CD4-positive, alpha-beta T cell (primary cell): ENCODE results near the gene TPR. TPM values are rescaled to one million over a fixed set of nuclear protein-coding genes. Genes with fewer than 3 reads are reported as not detected.

Experiments used
- ATAC-seq: fragments of 200-7000 bp; cut with Tn5 transposase; one replicate; pipeline ENCODE4 v1.10.0; 2022; ENCODE audit warnings: mild to moderate bottlenecking; ENCODE audit not compliant: poor library complexity
- CTCF ChIA-PET: fragments of 350-600 bp; sonication (Branson Sonifier 250); formaldehyde crosslinking; loops from one replicate; lab custom pipeline; 2021; ENCODE audit warnings: antibody characterized with exemption, inconsistent platforms; lab: Charles Lee
- POLR2A ChIA-PET: fragments of 350-600 bp; sonication (Branson Sonifier 250); formaldehyde crosslinking; loops from one replicate; lab custom pipeline; 2021; ENCODE audit warnings: antibody characterized with exemption, inconsistent platforms; lab: Charles Lee
- DNase-seq, 14 experiments: peaks; one replicate each; pipeline ENCODE4 v3.0.0-alpha.2; 2013 to 2020; ENCODE audit warnings: mixed read lengths in 2 of 14
- H3K27ac ChIP-seq, 2 donors: one replicate each; pipeline versions ENCODE4 v1.5.1 to v1.7.0; 2013; ENCODE audit warnings: low read length in 2 of 2, low read depth in 1 of 2, mild to moderate bottlenecking in 1 of 2
- H3K27me3 ChIP-seq, 2 experiments: 1 replicate in 1 of 2; 2 replicates in 1 of 2; pipeline versions ENCODE4 v1.6.1 to v1.7.0; 2013; ENCODE audit warnings: low read length in 2 of 2, control low read depth in 1 of 2, mild to moderate bottlenecking in 1 of 2, moderate library complexity in 1 of 2; ENCODE audit not compliant: insufficient read depth in 2 of 2, control insufficient read depth in 1 of 2
- H3K36me3 ChIP-seq: one replicate; pipeline ENCODE4 v1.6.1; 2013; ENCODE audit warnings: low read length, control low read depth; ENCODE audit not compliant: insufficient read depth
- H3K4me1 ChIP-seq: one replicate; pipeline ENCODE4 v1.6.1; 2013; ENCODE audit warnings: low read length, control low read depth; ENCODE audit not compliant: insufficient read depth
- H3K4me3 ChIP-seq: one replicate; pipeline ENCODE4 v1.5.1; 2013; ENCODE audit warnings: mild to moderate bottlenecking, low read length, moderate library complexity
- H3K9me3 ChIP-seq, 2 experiments: 1 replicate in 1 of 2; 2 replicates in 1 of 2; pipeline versions ENCODE4 v1.6.1 to v1.7.0; 2013; ENCODE audit warnings: low read length in 2 of 2, mild to moderate bottlenecking in 2 of 2, control low read depth in 1 of 2, moderate library complexity in 1 of 2; ENCODE audit not compliant: control insufficient read depth in 1 of 2, insufficient read depth in 1 of 2
- H3K27ac Mint-ChIP-seq: one replicate; pipeline ENCODE4 v1.8.0; 2020; ENCODE audit warnings: mixed read lengths
- H3K27me3 Mint-ChIP-seq: one replicate; pipeline ENCODE4 v1.8.0; 2021; ENCODE audit warnings: mixed read lengths
- H3K36me3 Mint-ChIP-seq: one replicate; pipeline ENCODE4 v1.8.0; 2021; ENCODE audit warnings: low read depth, mixed read lengths
- H3K4me1 Mint-ChIP-seq: one replicate; pipeline ENCODE4 v1.8.0; 2021; ENCODE audit warnings: low read depth, mixed read lengths
- H3K4me3 Mint-ChIP-seq: one replicate; pipeline ENCODE4 v1.8.0; 2020; ENCODE audit warnings: mild to moderate bottlenecking, mixed read lengths
- H3K9me3 Mint-ChIP-seq: one replicate; pipeline ENCODE4 v1.8.0; 2020; ENCODE audit warnings: mixed read lengths
- intact Hi-C, 2 experiments: fragments of 100-400 bp; cut with DNase I in 1 of 2; cut with micrococcal nuclease in 1 of 2; formaldehyde crosslinking; loops; one replicate each; pipeline versions ENCODE4 v1.15.1 to v1.9.0; 2023 to 2025; cut with DNase I, micrococcal nuclease
- total RNA-seq, 174 experiments: library from RNA in 2 of 174; stranded (reverse) in 2 of 174; gene quantifications; one replicate each; pipeline ENCODE4 v1.2.3 and lab custom pipeline; 2021 to 2026
- TF ChIP-seq, protein P1 (sequence below): fragments of 200-600 bp; IDR thresholded peaks from one replicate; pipeline ENCODE4 v1.8.0; 2022; ENCODE audit warnings: antibody characterized with exemption, mild to moderate bottlenecking

TPR gene
- total RNA-seq, 2 experiments from 2014 or later, result 82.3 to 91.3 TPM

DNA sequence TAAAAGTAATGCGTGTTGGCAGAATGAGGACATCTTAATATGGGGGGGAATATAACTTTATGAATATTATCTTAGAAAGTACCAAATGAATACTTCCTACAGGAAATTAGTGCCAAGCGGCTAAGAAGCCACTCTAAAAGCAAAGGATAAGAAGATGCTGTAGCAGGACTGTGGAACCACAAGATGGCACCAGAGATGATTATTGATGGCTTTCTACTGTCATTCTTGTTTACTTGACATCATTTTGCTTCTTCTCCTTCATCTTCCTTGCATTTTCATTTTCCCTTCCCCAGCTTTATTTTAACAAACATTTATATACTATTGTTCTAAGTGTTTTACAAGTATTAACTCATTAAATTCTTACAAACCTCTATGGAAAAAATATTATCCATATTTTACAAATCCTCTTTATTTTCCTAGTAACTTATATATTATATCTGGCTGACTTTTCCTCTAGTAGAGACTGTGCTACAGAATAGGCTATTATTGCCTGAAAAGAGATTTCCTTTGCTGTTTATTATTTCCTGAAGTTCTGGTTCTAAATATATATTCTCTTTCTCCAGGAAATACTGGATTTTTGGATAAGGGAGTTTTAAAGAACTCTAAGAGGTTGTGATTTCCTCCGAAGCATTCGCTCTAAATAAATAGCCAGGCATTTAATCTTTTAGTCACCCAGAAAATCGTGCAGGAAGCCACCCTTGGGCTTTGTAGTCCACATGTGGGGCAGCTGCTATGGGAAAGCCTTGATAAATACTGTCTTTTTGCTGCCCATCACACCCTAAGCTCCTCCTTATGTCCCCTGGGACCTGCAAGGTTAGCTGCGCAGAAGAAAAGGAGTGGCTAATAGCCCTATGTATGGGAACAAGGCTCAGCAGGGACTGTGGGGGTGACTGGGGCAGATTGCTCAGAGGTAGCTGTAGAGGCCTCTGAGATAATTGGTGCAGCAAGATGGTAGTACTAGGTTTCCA is 69.8 kb downstream of the TPR start:
- Histone ChIP-seq H3K36me3 (no peaks in the 10 kb centered on the region), H3K9me3 (no peaks in the 10 kb centered on the region), H3K4me1 (peaks cover 43% of the 10 kb centered on the region), H3K4me3 (no peak overlapping the region), H3K27me3 (no peaks in the 10 kb centered on the region), H3K27ac (peak overlapping the region; percentile 35 to 46)
- POLR2A ChIA-PET, result interaction anchor here (1.2 to 2.8 kb wide), 3 partner anchors 15 to 988 kb away, joined by 3 to 40 read pairs (median 6); no protein-coding TSS in a partner anchor
- peak overlapping the region; percentile 80 for H3K27ac Mint-ChIP-seq
- ATAC-seq (peak; percentile 43), DNase-seq (peak in 4 of 14 experiments; percentile 29 to 70 (median 63))
- H3K4me3 Mint-ChIP-seq, result peak overlapping the region; percentile 9
- CTCF ChIA-PET, result interaction anchor here (0.6 to 1.9 kb wide), 4 partner anchors 8 to 70 kb away, joined by 3 to 10 read pairs (median 4); partner anchors contain the start of genes PRG4 and TPR
- peaks cover 4% of the 10 kb centered on the region for H3K9me3 Mint-ChIP-seq
- peaks cover 4% of the 10 kb centered on the region for H3K36me3 Mint-ChIP-seq
- peaks cover 54% of the 10 kb centered on the region for H3K4me1 Mint-ChIP-seq
- intact Hi-C loops, result loop anchor here in 1 of 2 experiments (1.0 to 2.0 kb wide), 2 partner anchors 16 to 33 kb away; no protein-coding TSS in a partner anchor
- TF ChIP-seq, protein P1, sequence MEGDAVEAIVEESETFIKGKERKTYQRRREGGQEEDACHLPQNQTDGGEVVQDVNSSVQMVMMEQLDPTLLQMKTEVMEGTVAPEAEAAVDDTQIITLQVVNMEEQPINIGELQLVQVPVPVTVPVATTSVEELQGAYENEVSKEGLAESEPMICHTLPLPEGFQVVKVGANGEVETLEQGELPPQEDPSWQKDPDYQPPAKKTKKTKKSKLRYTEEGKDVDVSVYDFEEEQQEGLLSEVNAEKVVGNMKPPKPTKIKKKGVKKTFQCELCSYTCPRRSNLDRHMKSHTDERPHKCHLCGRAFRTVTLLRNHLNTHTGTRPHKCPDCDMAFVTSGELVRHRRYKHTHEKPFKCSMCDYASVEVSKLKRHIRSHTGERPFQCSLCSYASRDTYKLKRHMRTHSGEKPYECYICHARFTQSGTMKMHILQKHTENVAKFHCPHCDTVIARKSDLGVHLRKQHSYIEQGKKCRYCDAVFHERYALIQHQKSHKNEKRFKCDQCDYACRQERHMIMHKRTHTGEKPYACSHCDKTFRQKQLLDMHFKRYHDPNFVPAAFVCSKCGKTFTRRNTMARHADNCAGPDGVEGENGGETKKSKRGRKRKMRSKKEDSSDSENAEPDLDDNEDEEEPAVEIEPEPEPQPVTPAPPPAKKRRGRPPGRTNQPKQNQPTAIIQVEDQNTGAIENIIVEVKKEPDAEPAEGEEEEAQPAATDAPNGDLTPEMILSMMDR, result peak; percentile 72
- H3K27me3 Mint-ChIP-seq, result no peaks in the 10 kb centered on the region

DNA sequence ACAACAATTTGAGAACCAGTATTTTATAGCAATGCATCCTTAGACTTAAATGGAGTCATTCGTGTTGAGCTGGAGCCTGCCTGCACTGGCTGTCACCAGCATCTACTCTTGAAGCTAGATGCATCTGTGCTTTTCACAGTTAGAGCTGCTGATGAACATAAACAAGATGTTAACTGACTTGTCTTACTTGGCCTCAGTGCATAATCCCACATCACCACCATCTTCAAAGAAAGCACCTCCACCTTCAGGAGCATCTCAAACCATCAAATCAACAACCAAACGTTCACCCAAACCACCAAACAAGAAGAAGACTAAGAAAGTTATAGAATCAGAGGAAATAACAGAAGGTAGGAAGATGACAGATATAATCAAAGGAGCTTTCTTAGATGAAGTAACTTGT is 71.1 kb downstream of the TPR start:
- peaks cover 4% of the 10 kb centered on the region for H3K9me3 Mint-ChIP-seq
- H3K4me1 Mint-ChIP-seq, result peaks cover 64% of the 10 kb centered on the region
- ATAC-seq, result peak; percentile 67
- H3K27ac ChIP-seq, result peak overlapping the region; percentile 6 to 18
- TF ChIP-seq, protein P1, result no peak
- DNase-seq, result peak in 8 of 14 experiments; percentile 13 to 57 (median 28)
- H3K27me3 ChIP-seq, result no peaks in the 10 kb centered on the region
- H3K4me1 ChIP-seq, result peaks cover 46% of the 10 kb centered on the region
- no peaks in the 10 kb centered on the region for H3K27me3 Mint-ChIP-seq
- peak overlapping the region; percentile 80 for H3K27ac Mint-ChIP-seq
- no peak overlapping the region for H3K4me3 ChIP-seq
- H3K4me3 Mint-ChIP-seq, result peak overlapping the region; percentile 23
- CTCF ChIA-PET, result interaction anchor here (1.9 kb wide), 1 partner anchor 10 kb away, joined by 3 read pairs; no protein-coding TSS in a partner anchor
- intact Hi-C loops, result loop anchor here in 1 of 2 experiments (1.0 to 2.0 kb wide), 2 partner anchors 15 to 32 kb away; no protein-coding TSS in a partner anchor
- no peaks in the 10 kb centered on the region for H3K36me3 ChIP-seq
- H3K9me3 ChIP-seq, result no peaks in the 10 kb centered on the region
- no peaks in the 10 kb centered on the region for H3K36me3 Mint-ChIP-seq
- POLR2A ChIA-PET, result interaction anchor here (0.9 to 2.8 kb wide), 7 partner anchors 9 to 986 kb away, joined by 3 to 40 read pairs (median 8); partner anchors contain the start of genes ODR4, PRG4 and TPR

DNA sequence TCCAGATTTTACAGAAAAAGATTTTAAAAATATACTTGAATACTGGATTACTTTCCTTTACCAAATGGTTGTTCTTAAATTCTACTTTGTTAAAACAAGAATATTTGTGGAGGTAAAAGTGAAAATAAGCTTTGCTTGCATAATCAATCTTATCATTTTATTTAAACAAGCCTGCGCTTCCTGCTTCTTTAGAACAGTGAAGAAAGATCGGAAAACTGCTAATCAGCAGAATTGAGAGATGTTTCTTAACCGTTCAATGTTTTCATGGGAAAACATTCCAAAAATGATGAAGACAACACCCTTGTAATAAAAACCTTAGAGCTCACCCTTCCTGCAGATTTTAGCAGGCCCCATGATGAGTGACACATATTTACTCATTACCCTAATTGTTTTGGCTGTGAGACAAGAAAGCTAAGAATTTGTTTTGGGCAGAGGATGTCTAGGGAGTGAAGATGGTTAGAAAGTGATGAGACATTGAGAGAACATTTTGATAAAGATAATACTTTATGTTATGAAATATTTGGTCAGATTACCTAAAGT is 72.6 kb downstream of the TPR start:
- no peaks in the 10 kb centered on the region for H3K27me3 ChIP-seq
- TF ChIP-seq, protein P1, result no peak
- peaks cover 4% of the 10 kb centered on the region for H3K9me3 Mint-ChIP-seq
- no peaks in the 10 kb centered on the region for H3K36me3 Mint-ChIP-seq
- peaks cover 64% of the 10 kb centered on the region for H3K4me1 Mint-ChIP-seq
- peak overlapping the region; percentile 42 for H3K4me3 Mint-ChIP-seq
- H3K27me3 Mint-ChIP-seq, result no peaks in the 10 kb centered on the region
- no peak for DNase-seq
- peak overlapping the region; percentile 80 for H3K27ac Mint-ChIP-seq
- intact Hi-C loops, result no loop called here
- H3K36me3 ChIP-seq, result no peaks in the 10 kb centered on the region
- ATAC-seq, result no peak
- ChIA-PET CTCF (no interaction called here), POLR2A (interaction anchor here (0.8 to 1.7 kb wide), 4 partner anchors 10 to 19 kb away, joined by 4 to 9 read pairs (median 5); no protein-coding TSS in a partner anchor)
- no peaks in the 10 kb centered on the region for H3K9me3 ChIP-seq
- no peak overlapping the region for H3K4me3 ChIP-seq
- no peak overlapping the region for H3K27ac ChIP-seq
- H3K4me1 ChIP-seq, result peaks cover 33% of the 10 kb centered on the region
